Measurements from ENCODE around the gene BCL11A.

The BCL11A gene

GRCh38 chr2:60557486-60557864 lies 4.0 kb upstream of the BCL11A start:
- DNase-seq, result no peak

GRCh38 chr2:60556576-60557485 lies 3.4 kb upstream of the BCL11A start:
- DNase-seq, result no peak

GRCh38 chr2:60556175-60556574 lies 2.7 kb upstream of the BCL11A start:
- no peak for DNase-seq

- no peak for DNase-seq
Observed at GRCh38 chr2:60555783-60556139, 2.3 kb upstream of the BCL11A start.

DNA sequence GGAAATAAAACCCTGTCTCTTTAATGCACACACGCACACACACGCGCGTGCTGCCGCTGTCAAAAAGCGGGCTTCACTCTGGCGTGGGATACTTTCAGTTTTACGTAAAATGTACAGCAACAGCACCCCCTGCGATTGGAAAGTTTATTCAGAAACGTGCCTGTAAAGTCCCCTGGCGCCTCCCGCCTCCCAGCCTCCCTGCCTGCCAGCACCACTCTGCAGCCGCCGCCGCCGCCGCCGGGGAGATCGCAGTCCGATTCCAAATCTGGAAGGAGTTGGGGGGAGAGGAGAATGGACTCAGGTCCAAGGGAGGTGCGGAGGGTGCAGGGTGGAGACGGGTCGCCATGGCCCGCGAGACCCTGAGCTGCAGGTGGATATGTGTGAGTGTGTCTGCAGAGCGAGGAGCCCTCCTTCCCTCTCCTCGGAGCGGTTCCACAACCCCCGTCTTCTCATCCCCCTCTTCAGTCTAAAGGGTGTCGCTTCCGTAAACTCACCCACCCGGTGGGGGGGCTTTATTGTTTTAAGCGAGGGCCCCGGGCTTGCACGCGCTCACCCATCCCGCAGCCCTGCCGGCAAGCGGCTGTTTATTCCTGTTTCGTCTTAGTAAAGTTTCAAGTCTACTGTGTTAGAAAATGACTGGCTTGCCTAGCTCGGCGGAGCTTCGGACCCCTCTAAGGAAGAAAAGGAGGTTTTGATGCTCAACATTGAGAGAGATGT lies 1.8 kb upstream of the BCL11A start:
- peak; percentile 67 for DNase-seq

DNA sequence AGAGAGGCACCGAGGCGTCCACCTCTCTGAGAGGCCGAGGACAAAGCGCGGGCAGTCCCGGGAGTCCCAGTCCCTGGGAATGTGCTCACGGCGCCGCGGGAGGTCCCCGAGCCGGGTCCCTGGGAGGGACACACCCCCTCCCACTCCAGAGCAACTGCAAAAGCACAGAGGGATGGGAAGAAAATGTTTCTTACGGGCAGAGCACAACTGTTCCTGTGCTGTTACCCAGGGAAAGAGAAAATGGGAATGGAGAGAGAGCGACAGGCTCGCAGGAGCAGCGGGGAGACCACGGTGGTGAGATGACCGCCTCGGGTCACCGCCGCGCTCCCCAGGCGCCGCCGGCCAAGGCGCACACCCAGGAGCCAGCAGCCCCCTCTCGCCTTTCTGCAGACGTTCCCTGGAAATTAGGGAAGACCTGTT lies 1.2 kb upstream of the BCL11A start:
- no peak for DNase-seq

GRCh38 chr2:60554074-60554645 lies 706 bp upstream of the BCL11A start:
- no peak for DNase-seq

DNA sequence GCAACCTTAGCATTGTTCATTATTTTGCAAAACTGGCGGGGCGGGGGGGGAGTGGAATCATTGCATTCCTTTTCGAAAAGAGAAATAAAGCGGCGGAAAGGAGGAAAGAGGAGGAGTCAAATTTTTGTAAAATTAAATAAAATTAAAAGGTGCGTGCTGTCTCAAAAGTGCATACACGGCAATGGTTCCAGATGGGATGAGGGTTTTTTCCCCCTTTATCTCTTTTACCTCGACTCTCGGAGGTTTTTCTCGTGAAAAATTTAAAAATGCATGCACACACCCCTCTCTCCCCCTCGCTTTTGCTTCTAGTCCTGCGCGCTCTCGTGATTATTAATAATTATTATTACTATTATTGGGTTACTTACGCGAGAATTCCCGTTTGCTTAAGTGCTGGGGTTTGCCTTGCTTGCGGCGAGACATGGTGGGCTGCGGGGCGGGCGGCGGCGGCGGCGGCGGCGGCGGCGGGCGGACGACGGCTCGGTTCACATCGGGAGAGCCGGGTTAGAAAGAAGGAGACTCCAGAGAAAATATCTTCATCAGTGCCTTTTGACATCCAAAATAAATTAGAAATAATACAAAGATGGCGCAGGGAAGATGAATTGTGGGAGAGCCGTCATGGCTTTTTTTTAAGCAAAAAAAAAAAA lies 481 bp downstream of the BCL11A start:
- no peak for DNase-seq

DNA sequence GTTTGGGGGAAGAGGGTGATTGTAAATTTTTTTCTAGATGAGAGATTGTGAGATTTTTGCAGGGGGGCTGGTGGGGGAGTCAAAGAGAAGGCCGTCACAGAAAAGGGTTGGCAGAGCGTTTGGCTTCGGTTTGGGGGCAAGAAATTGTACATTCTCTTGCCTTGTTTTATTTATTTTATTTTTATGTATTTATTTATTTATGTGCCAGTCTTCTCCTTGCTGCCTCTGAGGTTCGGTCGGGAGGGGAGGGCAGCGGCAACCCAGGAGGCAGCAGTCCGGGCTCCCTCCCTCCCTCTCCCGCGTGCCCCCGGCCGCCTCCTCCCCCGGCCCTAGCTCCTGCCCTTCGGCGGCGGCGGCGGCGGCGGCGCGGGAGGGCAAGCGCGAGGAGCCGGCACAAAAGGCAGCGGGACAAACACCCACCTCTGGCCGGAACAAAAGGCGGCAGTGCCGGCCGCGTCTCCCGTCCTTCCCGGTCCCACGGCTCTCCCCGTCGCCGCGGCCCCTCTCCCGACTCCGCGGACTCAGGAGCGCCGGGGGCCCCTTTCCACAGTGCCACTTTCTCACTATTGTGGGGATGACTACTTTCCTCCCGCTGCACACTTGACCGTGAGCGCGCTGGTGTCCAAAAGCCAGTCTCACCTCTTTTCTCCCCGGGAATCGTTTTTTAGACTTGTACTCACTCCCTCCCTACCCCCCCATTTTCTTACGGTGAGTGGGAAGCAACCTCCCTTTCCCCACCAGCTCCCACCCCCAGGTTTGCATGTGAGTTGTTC lies 1.2 kb downstream of the BCL11A start:
- DNase-seq, result no peak

- DNase-seq, result no peak
Observed at GRCh38 chr2:60551240-60552077, 2.0 kb downstream of the BCL11A start.

- DNase-seq, result no peak
Observed at GRCh38 chr2:60550984-60551239, 2.5 kb downstream of the BCL11A start.

DNA sequence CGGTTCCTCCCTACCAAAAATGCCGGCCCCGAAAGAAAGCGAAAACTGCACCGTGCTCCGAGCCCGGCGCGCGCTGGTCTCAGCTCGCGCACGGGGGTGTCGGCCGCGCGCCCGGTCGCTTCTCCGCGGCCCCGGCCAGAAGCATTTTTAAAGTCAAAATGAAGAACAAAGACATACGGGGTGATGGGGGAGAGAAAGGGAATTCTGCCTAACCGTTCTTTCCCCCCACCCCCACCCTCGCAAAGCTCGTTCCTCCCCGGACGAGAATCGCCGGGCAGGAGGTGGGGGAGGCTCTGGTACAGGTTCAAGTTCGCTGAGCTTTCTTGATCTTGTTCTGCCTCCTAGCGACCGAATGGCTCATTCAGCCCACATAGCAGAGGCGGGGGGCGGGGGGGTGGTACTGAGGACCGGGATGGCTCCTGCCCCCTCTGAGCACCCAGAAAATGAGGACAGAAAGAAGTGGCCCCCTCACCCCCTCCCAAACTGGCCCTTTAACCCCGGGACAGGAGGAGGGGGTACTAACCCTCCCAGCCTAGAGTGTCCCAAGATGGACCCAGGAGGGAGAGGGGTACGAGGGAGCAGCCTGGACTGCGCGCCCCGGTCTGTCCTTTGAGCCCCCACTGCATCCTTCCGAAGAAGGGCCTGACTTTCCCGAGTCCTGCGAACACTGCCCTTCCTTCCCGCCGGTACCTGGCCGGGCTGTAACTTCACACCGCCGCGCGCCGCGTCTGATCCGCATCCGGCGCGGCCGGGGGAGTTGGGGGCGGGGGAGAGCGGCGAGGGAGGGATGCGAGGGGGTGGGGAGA lies 3.1 kb downstream of the BCL11A start:
- peak; percentile 57 for DNase-seq

GRCh38 chr2:60549928-60550177 lies 3.6 kb downstream of the BCL11A start:
- DNase-seq, result no peak

GRCh38 chr2:60549238-60549927 lies 4.1 kb downstream of the BCL11A start:
- DNase-seq, result no peak

GRCh38 chr2:60548845-60549237 lies 4.6 kb downstream of the BCL11A start:
- DNase-seq, result no peak

DNA sequence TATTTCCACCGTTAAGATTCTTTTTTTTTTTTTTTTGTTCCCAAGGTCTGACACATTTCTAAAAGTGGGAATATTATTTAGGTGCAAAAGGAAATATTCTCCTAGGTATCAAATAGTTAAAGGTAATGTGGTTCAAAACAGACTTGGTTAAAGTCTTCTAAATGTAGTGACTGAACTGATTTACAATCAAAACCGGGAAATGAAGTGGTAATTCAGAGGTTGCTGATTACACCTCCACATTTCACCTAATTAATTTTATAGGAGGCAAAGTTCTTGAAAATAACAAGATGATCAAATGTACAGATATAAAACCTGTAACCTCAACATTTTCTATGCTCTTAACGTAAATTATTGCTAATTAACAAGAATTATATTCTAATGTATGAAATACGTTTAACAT lies 5.1 kb downstream of the BCL11A start:
- no peak for DNase-seq

DNA sequence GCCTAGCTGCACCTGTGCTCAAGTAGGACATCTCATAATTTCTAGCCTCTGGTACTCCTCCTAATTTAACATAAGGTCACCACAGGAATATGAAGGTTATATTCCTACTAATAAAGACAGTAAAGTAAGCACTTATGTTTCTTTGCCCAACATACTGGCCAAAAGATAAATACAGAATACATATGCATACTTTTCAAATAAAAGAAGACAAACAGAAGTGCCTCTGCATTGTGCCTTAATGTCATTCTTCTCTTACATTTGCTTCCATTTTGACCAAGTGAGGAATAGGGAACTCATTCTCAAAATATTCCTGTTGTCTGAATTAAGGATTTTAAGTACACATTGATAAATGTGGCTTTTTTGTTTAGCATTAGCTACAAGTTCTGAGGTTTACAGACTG lies 5.6 kb downstream of the BCL11A start:
- DNase-seq, result no peak

DNA sequence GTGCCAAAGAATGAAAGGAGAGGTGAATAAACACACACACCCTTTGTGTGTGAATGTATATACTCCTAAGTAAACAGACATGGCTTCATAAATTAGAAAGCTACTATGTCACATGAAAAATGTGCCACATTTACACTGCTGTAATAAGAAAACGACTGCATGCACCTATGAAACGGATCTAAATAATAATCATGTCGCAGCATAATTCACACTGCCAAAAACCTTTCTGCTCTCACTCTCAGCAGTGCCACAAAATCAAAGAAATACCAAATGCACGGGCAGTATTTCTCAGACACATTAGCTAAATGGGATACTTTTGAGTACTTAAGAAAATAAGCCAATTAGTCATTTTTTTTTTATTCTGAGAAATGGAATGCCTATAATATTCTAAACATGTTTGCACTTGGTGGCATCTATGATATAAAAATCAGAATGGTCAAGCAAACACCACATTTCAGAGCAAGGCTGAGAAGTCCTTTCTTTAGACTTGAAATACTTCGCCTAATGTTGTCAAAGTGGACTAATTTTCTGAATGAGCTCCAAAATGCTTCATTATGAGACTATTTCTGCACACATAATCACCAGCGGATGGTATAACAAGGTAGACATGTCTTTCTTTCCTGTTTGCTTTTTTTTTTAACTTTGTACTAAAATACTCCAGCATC lies 6.6 kb downstream of the BCL11A start:
- DNase-seq, result no peak

- no peak for DNase-seq
Observed at GRCh38 chr2:60544954-60545560, 8.4 kb downstream of the BCL11A start.

DNA sequence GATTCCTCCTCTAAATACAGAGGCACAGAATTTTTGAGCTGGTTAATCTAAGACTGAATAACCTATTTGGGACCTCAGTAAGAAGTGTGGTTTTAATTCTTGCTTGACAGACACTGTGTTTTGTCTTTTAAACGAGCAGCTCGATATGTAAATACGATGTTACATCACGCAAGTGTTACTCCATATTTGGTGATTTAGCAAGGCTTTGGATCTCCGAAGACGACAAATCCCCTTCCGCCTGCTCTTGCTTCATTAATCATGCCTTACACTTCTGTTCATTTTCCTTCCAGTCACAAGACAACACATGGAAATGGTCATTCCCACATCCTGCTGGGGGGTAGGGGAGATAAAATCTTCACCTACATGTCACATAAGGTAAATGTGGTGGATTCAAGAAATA lies 9.4 kb downstream of the BCL11A start:
- DNase-seq, result no peak

Measured in activated CD4-positive, alpha-beta T cell treated with anti-CD3 and anti-CD28 coated beads, Interleukin-2, amount 50 U/mL, for 16 hours (primary cell).